ENCODE measurements around the gene TFEB. TPM values are rescaled to one million over a fixed set of nuclear protein-coding genes. Genes with fewer than 3 reads are reported as not detected.
A peak's percentile ranks its signal among the peaks of the same experiment; 100 is the strongest.

The TFEB gene
- total RNA-seq, 1 donor from 2014 or later: 36.5 TPM

- no peak for TF ChIP-seq CTCF (IDR thresholded peaks at IDR 0.05)
- ATAC-seq (no peak), DNase-seq (peak; percentile 14)
- Histone ChIP-seq H3K36me3 (no peaks in the 10 kb centered on the region), H3K9me3 (no peaks in the 10 kb centered on the region), H3K27me3 (ENCODE audit: low read depth) (peaks cover under 1% of the 10 kb centered on the region), H3K4me1 (peaks cover 7% of the 10 kb centered on the region), H3K4me3 (no peak overlapping the region), H3K27ac (no peak overlapping the region)
- intact Hi-C loops (cut with DNase I): no loop called here
Observed at GRCh38 chr6:41645007-41645618, 90.3 kb downstream of the TFEB start.

- ATAC-seq: no peak
- Histone ChIP-seq H3K27ac (no peak overlapping the region), H3K4me1 (peaks cover 7% of the 10 kb centered on the region), H3K27me3 (ENCODE audit: low read depth) (peaks cover 5% of the 10 kb centered on the region), H3K4me3 (no peak overlapping the region), H3K36me3 (no peaks in the 10 kb centered on the region), H3K9me3 (no peaks in the 10 kb centered on the region)
- DNase-seq: peak; percentile 34
- intact Hi-C loops (cut with DNase I): no loop called here
- no peak for TF ChIP-seq CTCF (IDR thresholded peaks at IDR 0.05)
Observed at GRCh38 chr6:41644297-41644879, 91.0 kb downstream of the TFEB start.

GRCh38 chr6:41643899-41644269, 91.5 kb downstream of the TFEB start:
- H3K27ac ChIP-seq: no peak overlapping the region
- ATAC-seq: no peak
- H3K4me1 ChIP-seq: peaks cover 7% of the 10 kb centered on the region
- no peaks in the 10 kb centered on the region for H3K36me3 ChIP-seq
- no peak overlapping the region for H3K4me3 ChIP-seq
- TF ChIP-seq CTCF (IDR thresholded peaks at IDR 0.05): no peak
- H3K9me3 ChIP-seq: no peaks in the 10 kb centered on the region
- H3K27me3 ChIP-seq (ENCODE audit: low read depth): peaks cover 5% of the 10 kb centered on the region
- DNase-seq: peak; percentile 28
- intact Hi-C loops (cut with DNase I): no loop called here

- ATAC-seq (no peak), DNase-seq (peak; percentile 23)
- Histone ChIP-seq H3K27me3 (ENCODE audit: low read depth) (peaks cover 12% of the 10 kb centered on the region), H3K4me3 (no peak overlapping the region), H3K4me1 (peaks cover 13% of the 10 kb centered on the region), H3K36me3 (no peaks in the 10 kb centered on the region), H3K27ac (no peak overlapping the region), H3K9me3 (no peaks in the 10 kb centered on the region)
- intact Hi-C loops (cut with DNase I): no loop called here
- TF ChIP-seq CTCF (IDR thresholded peaks at IDR 0.05): no peak
Observed at GRCh38 chr6:41642960-41643898, 92.2 kb downstream of the TFEB start.

- intact Hi-C loops (cut with DNase I): no loop called here
- ATAC-seq (no peak), DNase-seq (peak; percentile 12)
- peaks cover 22% of the 10 kb centered on the region for H3K4me1 ChIP-seq
- no peaks in the 10 kb centered on the region for H3K9me3 ChIP-seq
- TF ChIP-seq CTCF (IDR thresholded peaks at IDR 0.05): no peak
- H3K4me3 ChIP-seq: no peak overlapping the region
- H3K36me3 ChIP-seq: no peaks in the 10 kb centered on the region
- no peak overlapping the region for H3K27ac ChIP-seq
- peaks cover 21% of the 10 kb centered on the region for H3K27me3 ChIP-seq (ENCODE audit: low read depth)
Observed at GRCh38 chr6:41642090-41642959, 93.1 kb downstream of the TFEB start.

Measured in lower lobe of right lung (tissue), 2 donors.